ENCODE measurements around the gene PGA3.
"Not testable (repeated sequence)": the region's sequence is repeated elsewhere in the genome, so short reads cannot be mapped to it uniquely, and the experiment has no call there.

The PGA3 gene

DNA sequence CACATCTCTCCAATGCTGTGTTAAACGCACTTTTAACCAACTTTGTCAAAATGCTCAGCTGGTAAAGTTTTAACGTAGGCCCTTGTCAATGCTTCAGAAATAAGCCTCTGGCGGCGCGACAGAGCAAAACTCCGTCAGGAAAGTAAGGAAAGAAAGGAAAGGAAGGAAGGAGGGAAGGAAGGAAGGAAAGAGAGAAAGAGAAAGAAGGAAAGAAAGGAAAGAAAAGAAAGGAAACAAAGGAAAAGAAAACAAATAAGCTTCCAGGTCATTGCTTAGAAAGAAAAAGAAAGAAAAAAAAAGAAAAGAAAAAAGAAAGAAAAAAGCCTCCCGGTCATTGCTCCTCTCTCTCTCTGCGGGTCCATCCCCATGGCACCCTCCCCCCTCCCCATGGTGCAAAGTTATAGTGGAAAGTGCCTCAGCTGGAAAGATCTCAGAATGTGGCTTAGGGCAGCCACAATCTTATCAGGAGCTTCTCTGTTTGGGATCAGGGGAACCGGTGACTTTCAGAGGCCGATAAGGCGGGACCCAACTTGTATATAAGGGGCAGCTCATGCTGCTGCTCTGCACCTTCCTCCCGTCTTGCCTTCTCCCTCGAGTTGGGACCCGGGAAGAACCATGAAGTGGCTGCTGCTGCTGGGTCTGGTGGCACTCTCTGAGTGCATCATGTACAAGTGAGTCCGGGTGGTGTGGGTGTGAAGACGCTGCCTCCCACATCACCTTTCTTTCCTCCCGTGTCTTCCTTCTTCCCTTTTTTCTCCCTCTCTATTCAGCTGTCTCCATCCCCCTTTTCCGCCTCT lies at the start of gene PGA3:
Gene PGA3 (plus strand): TSS at position 566 of the 797 bp plus-strand sequence. CDS start 50 bp downstream, at position 616.
- not testable (repeated sequence) for H3K4me3 ChIP-seq (replicated peaks in 1 of 2; ENCODE audit: low read depth in 2 of 2, low read length in 2 of 2); DNase-seq (ENCODE audit: low read depth in 2 of 2)

- DNase-seq (ENCODE audit: low read depth in 2 of 2): peak; percentile 22 to 40
- TF ChIP-seq, protein P1, sequence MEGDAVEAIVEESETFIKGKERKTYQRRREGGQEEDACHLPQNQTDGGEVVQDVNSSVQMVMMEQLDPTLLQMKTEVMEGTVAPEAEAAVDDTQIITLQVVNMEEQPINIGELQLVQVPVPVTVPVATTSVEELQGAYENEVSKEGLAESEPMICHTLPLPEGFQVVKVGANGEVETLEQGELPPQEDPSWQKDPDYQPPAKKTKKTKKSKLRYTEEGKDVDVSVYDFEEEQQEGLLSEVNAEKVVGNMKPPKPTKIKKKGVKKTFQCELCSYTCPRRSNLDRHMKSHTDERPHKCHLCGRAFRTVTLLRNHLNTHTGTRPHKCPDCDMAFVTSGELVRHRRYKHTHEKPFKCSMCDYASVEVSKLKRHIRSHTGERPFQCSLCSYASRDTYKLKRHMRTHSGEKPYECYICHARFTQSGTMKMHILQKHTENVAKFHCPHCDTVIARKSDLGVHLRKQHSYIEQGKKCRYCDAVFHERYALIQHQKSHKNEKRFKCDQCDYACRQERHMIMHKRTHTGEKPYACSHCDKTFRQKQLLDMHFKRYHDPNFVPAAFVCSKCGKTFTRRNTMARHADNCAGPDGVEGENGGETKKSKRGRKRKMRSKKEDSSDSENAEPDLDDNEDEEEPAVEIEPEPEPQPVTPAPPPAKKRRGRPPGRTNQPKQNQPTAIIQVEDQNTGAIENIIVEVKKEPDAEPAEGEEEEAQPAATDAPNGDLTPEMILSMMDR (IDR thresholded peaks at IDR 0.05; ENCODE audit: low read depth, low read length): no peak
- no peak overlapping the region for H3K4me3 ChIP-seq (replicated peaks in 1 of 2; ENCODE audit: low read depth in 2 of 2, low read length in 2 of 2)
Measured at GRCh38 chr11:61153593-61154095, 49.7 kb upstream of the PGA3 start.

GRCh38 chr11:61154528-61154927 lies 48.8 kb upstream of the PGA3 start:
- H3K4me3 ChIP-seq (replicated peaks in 1 of 2; ENCODE audit: low read depth in 2 of 2, low read length in 2 of 2): no peak overlapping the region
- TF ChIP-seq, protein P1 (IDR thresholded peaks at IDR 0.05; ENCODE audit: low read depth, low read length): no peak
- no peak for DNase-seq (ENCODE audit: low read depth in 2 of 2)

GRCh38 chr11:61155312-61155711 lies 48.0 kb upstream of the PGA3 start:
- TF ChIP-seq, protein P1 (IDR thresholded peaks at IDR 0.05; ENCODE audit: low read depth, low read length): no peak
- H3K4me3 ChIP-seq (replicated peaks in 1 of 2; ENCODE audit: low read depth in 2 of 2, low read length in 2 of 2): no peak overlapping the region

GRCh38 chr11:61155741-61156140 lies 47.6 kb upstream of the PGA3 start:
- no peak for DNase-seq (ENCODE audit: low read depth in 2 of 2)
- H3K4me3 ChIP-seq (replicated peaks in 1 of 2; ENCODE audit: low read depth in 2 of 2, low read length in 2 of 2): no peak overlapping the region
- TF ChIP-seq, protein P1 (IDR thresholded peaks at IDR 0.05; ENCODE audit: low read depth, low read length): no peak

More at GRCh38 chr11:61155312-61155711, 48.0 kb upstream of the PGA3 start:
- DNase-seq (ENCODE audit: low read depth in 2 of 2): no peak

- no peak for DNase-seq (ENCODE audit: low read depth in 2 of 2)
- TF ChIP-seq, protein P1 (IDR thresholded peaks at IDR 0.05; ENCODE audit: low read depth, low read length): no peak
- no peak overlapping the region for H3K4me3 ChIP-seq (replicated peaks in 1 of 2; ENCODE audit: low read depth in 2 of 2, low read length in 2 of 2)
Measured at GRCh38 chr11:61157743-61158142, 45.6 kb upstream of the PGA3 start.

DNA sequence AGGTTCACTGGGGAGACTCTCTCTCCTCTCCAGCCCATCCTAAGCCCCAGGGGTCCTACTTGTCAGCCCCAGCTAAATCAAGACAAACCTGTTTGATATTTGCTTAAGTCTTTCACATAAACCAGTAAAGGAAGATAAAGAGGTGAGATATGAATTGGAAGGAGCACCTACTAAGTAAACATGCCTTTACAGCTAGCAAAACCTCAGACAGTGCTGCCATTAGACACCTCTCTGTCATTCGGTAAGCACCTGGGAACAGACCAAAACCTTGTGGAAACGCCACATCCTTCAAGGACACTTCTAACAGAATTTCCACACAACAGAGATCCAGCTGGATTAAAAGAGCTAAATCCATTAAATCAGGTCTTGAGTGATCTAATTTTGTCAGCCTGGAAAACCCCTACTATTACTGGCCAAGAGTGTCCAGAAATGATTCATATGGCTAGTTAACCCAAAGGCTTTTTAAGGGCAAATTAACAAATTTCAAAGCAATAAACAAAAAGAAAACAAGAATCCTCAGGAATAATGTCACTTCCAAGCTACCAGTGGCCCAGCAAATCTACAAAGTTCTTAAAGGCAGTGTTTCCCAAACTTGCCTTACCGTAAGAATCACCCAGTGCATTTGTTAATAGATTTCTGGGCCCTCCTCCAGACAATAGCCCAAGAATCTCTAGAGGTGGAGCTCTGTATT lies 44.5 kb upstream of the PGA3 start:
- TF ChIP-seq, protein P1 (IDR thresholded peaks at IDR 0.05; ENCODE audit: low read depth, low read length): no peak
- DNase-seq (ENCODE audit: low read depth in 2 of 2): peak; percentile 60 to 87
- no peak overlapping the region for H3K4me3 ChIP-seq (replicated peaks in 1 of 2; ENCODE audit: low read depth in 2 of 2, low read length in 2 of 2)
